ENCODE data around the gene RTP3. TPM values are rescaled to one million over a fixed set of nuclear protein-coding genes. Genes with fewer than 3 reads are reported as not detected.

Gene RTP3
- total RNA-seq, 1 experiment from 2014 or later = not detected

- RAD21 ChIA-PET (ENCODE audit: low non-redundant PET in 1 of 2, low total read pairs in 2 of 2, uncharacterized antibody in 2 of 2, unreplicated experiment in 2 of 2) = no interaction called here
- intact Hi-C loops (cut with micrococcal nuclease) = no loop called here
- no peak overlapping the region for H3K4me3 ChIP-seq (replicated peaks in 1 of 2; ENCODE audit: low read depth in 1 of 2, low read length in 2 of 2)
- DNase-seq (ENCODE audit: low read depth, low spot score) = no peak
- no peak overlapping the region for H3K9ac ChIP-seq (ENCODE audit: low read length)
- no peak overlapping the region for H3K27ac ChIP-seq (ENCODE audit: low read depth, low read length)
- H3K4me2 ChIP-seq (ENCODE audit: low read length) = no peak overlapping the region
- no TSS peak for BruUV-seq (replicated peaks)
- H3K27me3 ChIP-seq (ENCODE audit: insufficient read depth, low read length) = peaks cover 11% of the 10 kb centered on the region; the same call in 1 of the 2 replicates
- H3K4me1 ChIP-seq (ENCODE audit: control insufficient read depth in 1 of 2, insufficient read depth in 2 of 2, low read length in 2 of 2) = no peaks in the 10 kb centered on the region
- H3K79me2 ChIP-seq (ENCODE audit: insufficient read depth, low read length) = no peaks in the 10 kb centered on the region
- POLR2A ChIA-PET = no interaction called here
- no peaks in the 10 kb centered on the region for H4K20me1 ChIP-seq (ENCODE audit: insufficient read depth)
- no peaks in the 10 kb centered on the region for H3K36me3 ChIP-seq (ENCODE audit: control insufficient read depth in 1 of 2, insufficient read depth in 2 of 2, low read length in 2 of 2)
- no peaks in the 10 kb centered on the region for H3K9me3 ChIP-seq (ENCODE audit: control insufficient read depth in 1 of 2, insufficient read depth in 1 of 2, low read depth in 1 of 2, low read length in 2 of 2)
- no peak for ATAC-seq
- no peak for TF ChIP-seq EZH2 (IDR thresholded peaks at IDR 0.05)
- TF ChIP-seq YY1 (IDR thresholded peaks at IDR 0.05; ENCODE audit: extremely low read depth, insufficient replicate concordance, low read depth, low read length) = no peak
- TF ChIP-seq CBX3 (IDR thresholded peaks at IDR 0.05; ENCODE audit: low read depth) = no peak
- no peak for TF ChIP-seq POLR2AphosphoS5 (IDR thresholded peaks at IDR 0.05; ENCODE audit: low read depth, low read length)
- no peak for TF ChIP-seq ZFX (IDR thresholded peaks at IDR 0.05)
- no peak for TF ChIP-seq RAD21 (IDR thresholded peaks at IDR 0.05; ENCODE audit: low read depth)
- TF ChIP-seq ZNF274 (IDR thresholded peaks at IDR 0.05; ENCODE audit: low read depth, low read length) = no peak
- CTCF ChIA-PET = no interaction called here
- no peaks in the 10 kb centered on the region for H3K9me2 ChIP-seq (ENCODE audit: insufficient read depth)
- H2AFZ ChIP-seq (ENCODE audit: low read depth, low read length, poor library complexity, severe bottlenecking) = no peak overlapping the region
Observed at GRCh38 chr3:46479021-46479420, 18.8 kb upstream of the RTP3 start.

- Histone ChIP-seq H4K20me1 (ENCODE audit: insufficient read depth) (no peaks in the 10 kb centered on the region), H3K4me1 (ENCODE audit: control insufficient read depth in 1 of 2, insufficient read depth in 2 of 2, low read length in 2 of 2) (no peaks in the 10 kb centered on the region), H3K27me3 (ENCODE audit: insufficient read depth, low read length) (peaks cover 11% of the 10 kb centered on the region; the same call in 1 of the 2 replicates), H3K9ac (ENCODE audit: low read length) (no peak overlapping the region), H3K36me3 (ENCODE audit: control insufficient read depth in 1 of 2, insufficient read depth in 2 of 2, low read length in 2 of 2) (no peaks in the 10 kb centered on the region), H3K4me2 (ENCODE audit: low read length) (no peak overlapping the region), H3K4me3 (replicated peaks in 1 of 2; ENCODE audit: low read depth in 1 of 2, low read length in 2 of 2) (no peak overlapping the region), H2AFZ (ENCODE audit: low read depth, low read length, poor library complexity, severe bottlenecking) (no peak overlapping the region), H3K9me2 (ENCODE audit: insufficient read depth) (no peaks in the 10 kb centered on the region), H3K9me3 (ENCODE audit: control insufficient read depth in 1 of 2, insufficient read depth in 1 of 2, low read depth in 1 of 2, low read length in 2 of 2) (no peaks in the 10 kb centered on the region), H3K27ac (ENCODE audit: low read depth, low read length) (no peak overlapping the region), H3K79me2 (ENCODE audit: insufficient read depth, low read length) (no peaks in the 10 kb centered on the region)
- CTCF ChIA-PET = interaction anchor here (1.5 kb wide), 1 partner anchor 30 kb away, joined by 4 read pairs; no protein-coding TSS in a partner anchor
- no peak for ATAC-seq
- RAD21 ChIA-PET (ENCODE audit: low non-redundant PET in 1 of 2, low total read pairs in 2 of 2, uncharacterized antibody in 2 of 2, unreplicated experiment in 2 of 2) = no interaction called here
- no TSS peak for BruUV-seq (replicated peaks)
- intact Hi-C loops (cut with micrococcal nuclease) = no loop called here
- DNase-seq (ENCODE audit: low read depth, low spot score) = no peak
- POLR2A ChIA-PET = no interaction called here
- TF ChIP-seq, protein P1, sequence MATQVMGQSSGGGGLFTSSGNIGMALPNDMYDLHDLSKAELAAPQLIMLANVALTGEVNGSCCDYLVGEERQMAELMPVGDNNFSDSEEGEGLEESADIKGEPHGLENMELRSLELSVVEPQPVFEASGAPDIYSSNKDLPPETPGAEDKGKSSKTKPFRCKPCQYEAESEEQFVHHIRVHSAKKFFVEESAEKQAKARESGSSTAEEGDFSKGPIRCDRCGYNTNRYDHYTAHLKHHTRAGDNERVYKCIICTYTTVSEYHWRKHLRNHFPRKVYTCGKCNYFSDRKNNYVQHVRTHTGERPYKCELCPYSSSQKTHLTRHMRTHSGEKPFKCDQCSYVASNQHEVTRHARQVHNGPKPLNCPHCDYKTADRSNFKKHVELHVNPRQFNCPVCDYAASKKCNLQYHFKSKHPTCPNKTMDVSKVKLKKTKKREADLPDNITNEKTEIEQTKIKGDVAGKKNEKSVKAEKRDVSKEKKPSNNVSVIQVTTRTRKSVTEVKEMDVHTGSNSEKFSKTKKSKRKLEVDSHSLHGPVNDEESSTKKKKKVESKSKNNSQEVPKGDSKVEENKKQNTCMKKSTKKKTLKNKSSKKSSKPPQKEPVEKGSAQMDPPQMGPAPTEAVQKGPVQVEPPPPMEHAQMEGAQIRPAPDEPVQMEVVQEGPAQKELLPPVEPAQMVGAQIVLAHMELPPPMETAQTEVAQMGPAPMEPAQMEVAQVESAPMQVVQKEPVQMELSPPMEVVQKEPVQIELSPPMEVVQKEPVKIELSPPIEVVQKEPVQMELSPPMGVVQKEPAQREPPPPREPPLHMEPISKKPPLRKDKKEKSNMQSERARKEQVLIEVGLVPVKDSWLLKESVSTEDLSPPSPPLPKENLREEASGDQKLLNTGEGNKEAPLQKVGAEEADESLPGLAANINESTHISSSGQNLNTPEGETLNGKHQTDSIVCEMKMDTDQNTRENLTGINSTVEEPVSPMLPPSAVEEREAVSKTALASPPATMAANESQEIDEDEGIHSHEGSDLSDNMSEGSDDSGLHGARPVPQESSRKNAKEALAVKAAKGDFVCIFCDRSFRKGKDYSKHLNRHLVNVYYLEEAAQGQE (IDR thresholded peaks at IDR 0.05; ENCODE audit: low read depth) = no peak
- TF ChIP-seq CEBPB (IDR thresholded peaks at IDR 0.05; ENCODE audit: low read depth) = no peak
- TF ChIP-seq TCF7L2 (IDR thresholded peaks at IDR 0.05; ENCODE audit: borderline replicate concordance, extremely low read depth, insufficient read depth, insufficient read length) = no peak
- no peak for TF ChIP-seq SP1 (IDR thresholded peaks at IDR 0.05; ENCODE audit: low read depth)
- no peak for TF ChIP-seq SIN3A (IDR thresholded peaks at IDR 0.05; ENCODE audit: low read depth)
- TF ChIP-seq EZH2phosphoT487 (IDR thresholded peaks at IDR 0.05; ENCODE audit: borderline replicate concordance) = no peak
- TF ChIP-seq EZH2 (IDR thresholded peaks at IDR 0.05) = no peak
- no peak for TF ChIP-seq EGR1 (IDR thresholded peaks at IDR 0.05; ENCODE audit: low read depth)
- TF ChIP-seq RAD21 (IDR thresholded peaks at IDR 0.05; ENCODE audit: low read depth) = no peak
- TF ChIP-seq ZNF274 (IDR thresholded peaks at IDR 0.05; ENCODE audit: low read depth, low read length) = no peak
- TF ChIP-seq SRF (IDR thresholded peaks at IDR 0.05; ENCODE audit: low read depth) = no peak
- no peak for TF ChIP-seq YY1 (IDR thresholded peaks at IDR 0.05; ENCODE audit: extremely low read depth, insufficient replicate concordance, low read depth, low read length)
- TF ChIP-seq MAX (IDR thresholded peaks at IDR 0.05) = no peak
Observed at GRCh38 chr3:46479696-46480095, 18.1 kb upstream of the RTP3 start.
